ENCODE data around the gene MAD1L1.

MAD1L1 gene

DNA sequence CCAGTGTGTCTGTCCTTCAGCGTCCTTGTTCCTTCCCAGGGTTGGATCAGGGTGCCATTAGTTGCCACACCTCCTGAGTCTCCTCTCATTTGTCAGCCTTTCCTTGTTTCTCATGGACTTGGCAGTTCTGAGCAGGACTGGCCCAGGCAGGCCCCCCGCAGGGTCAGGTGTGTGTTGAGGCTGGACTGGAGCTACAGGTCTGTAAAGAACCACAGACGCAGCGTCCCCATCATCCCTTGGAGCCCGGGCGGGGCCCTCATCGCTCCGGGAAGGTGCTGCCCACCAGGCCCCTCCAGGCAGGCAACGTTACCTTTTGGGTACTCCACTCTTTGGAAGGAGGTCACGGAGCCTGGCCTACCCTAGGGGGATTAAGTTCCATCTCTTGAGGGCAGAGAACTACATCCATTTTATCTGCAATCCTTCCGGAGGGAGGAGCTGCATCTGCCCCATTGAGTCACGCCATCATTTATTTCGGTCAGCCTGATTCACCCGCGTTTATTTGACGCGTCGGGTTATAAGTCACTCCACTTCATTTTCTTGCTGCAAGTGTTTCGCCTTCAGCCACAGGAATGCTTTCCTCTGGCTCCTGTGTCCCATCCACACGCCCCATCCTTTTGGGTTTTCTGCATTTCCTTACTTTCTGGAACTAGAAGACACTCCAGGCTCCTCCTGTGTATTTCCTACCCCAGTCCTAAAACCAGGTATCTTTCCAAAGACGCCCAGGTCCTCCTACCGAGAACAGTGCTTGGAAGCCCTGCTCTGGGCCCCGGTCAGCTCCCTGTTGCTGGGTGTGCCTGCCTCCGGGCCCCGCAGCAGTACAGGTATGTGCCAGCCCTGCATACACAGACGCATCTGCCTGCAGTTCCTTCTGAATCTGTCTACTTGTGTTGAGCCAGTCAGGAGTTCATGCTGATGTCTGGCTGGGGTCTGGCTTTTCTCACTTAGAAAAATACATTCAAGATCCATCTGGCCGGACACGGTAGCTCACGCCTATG is 141.9 kb downstream of the MAD1L1 start:
- Histone ChIP-seq H3K4me1 (ENCODE audit: insufficient read depth, low read length) (no peaks in the 10 kb centered on the region), H3K27me3 (ENCODE audit: insufficient read depth, low read length, poor library complexity) (no peaks in the 10 kb centered on the region), H2AFZ (ENCODE audit: low read depth, low read length) (no peak overlapping the region), H3K9me3 (ENCODE audit: insufficient read depth, low read length, severe bottlenecking) (no peaks in the 10 kb centered on the region), H3K9ac (ENCODE audit: low read depth, low read length) (no peak overlapping the region), H3K4me3 (ENCODE audit: low read depth in 1 of 2, low read length in 2 of 2) (no peak overlapping the region), H3K4me2 (ENCODE audit: insufficient read depth, low read length) (no peak overlapping the region), H3K27ac (ENCODE audit: low read length) (no peak overlapping the region), H4K20me1 (ENCODE audit: insufficient read depth, low read length) (peaks cover 19% of the 10 kb centered on the region), H3K79me2 (ENCODE audit: insufficient read depth, low read length) (no peaks in the 10 kb centered on the region; the same call in 1 of the 2 replicates), H3K36me3 (ENCODE audit: insufficient read depth, low read length) (peaks cover 15% of the 10 kb centered on the region)
- no peak for ATAC-seq (ENCODE audit: insufficient read depth, low read depth)
- DNase-seq: no peak
- TF ChIP-seq, protein P1, sequence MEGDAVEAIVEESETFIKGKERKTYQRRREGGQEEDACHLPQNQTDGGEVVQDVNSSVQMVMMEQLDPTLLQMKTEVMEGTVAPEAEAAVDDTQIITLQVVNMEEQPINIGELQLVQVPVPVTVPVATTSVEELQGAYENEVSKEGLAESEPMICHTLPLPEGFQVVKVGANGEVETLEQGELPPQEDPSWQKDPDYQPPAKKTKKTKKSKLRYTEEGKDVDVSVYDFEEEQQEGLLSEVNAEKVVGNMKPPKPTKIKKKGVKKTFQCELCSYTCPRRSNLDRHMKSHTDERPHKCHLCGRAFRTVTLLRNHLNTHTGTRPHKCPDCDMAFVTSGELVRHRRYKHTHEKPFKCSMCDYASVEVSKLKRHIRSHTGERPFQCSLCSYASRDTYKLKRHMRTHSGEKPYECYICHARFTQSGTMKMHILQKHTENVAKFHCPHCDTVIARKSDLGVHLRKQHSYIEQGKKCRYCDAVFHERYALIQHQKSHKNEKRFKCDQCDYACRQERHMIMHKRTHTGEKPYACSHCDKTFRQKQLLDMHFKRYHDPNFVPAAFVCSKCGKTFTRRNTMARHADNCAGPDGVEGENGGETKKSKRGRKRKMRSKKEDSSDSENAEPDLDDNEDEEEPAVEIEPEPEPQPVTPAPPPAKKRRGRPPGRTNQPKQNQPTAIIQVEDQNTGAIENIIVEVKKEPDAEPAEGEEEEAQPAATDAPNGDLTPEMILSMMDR (IDR thresholded peaks at IDR 0.05; ENCODE audit: borderline replicate concordance, extremely low read depth, low read length, poor library complexity, severe bottlenecking): no peak
- no peak for TF ChIP-seq EZH2 (IDR thresholded peaks at IDR 0.05; ENCODE audit: borderline replicate concordance, low read depth, low read length, severe bottlenecking)

DNA sequence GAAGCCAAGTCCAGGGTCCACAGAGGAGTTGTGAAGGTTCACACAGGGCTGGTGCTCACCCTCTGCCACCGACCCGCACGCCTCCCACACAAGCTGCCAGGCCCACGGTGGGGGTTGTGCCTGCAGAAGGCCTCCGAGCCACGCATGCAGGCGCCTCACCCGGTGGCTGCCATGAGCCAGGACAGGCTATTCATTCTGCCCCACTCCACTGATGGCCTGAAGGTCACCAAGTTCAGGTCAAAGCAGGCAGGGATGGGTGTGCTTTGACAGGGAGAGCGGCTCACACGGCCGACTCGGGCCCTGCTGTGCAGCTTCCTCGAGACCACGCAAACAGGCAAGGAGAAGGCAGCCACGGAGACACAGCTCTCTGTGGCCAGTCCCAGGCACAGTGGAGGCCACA is 143.9 kb downstream of the MAD1L1 start:
- H3K4me2 ChIP-seq (ENCODE audit: insufficient read depth, low read length): no peak overlapping the region
- peaks cover 7% of the 10 kb centered on the region for H4K20me1 ChIP-seq (ENCODE audit: insufficient read depth, low read length)
- H3K27me3 ChIP-seq (ENCODE audit: insufficient read depth, low read length, poor library complexity): no peaks in the 10 kb centered on the region
- TF ChIP-seq EZH2 (IDR thresholded peaks at IDR 0.05; ENCODE audit: borderline replicate concordance, low read depth, low read length, severe bottlenecking): no peak
- peaks cover 27% of the 10 kb centered on the region for H3K36me3 ChIP-seq (ENCODE audit: insufficient read depth, low read length)
- H3K27ac ChIP-seq (ENCODE audit: low read length): no peak overlapping the region
- H3K79me2 ChIP-seq (ENCODE audit: insufficient read depth, low read length): no peaks in the 10 kb centered on the region
- no peak for DNase-seq
- H3K4me3 ChIP-seq (ENCODE audit: low read depth in 1 of 2, low read length in 2 of 2): no peak overlapping the region
- no peak overlapping the region for H3K9ac ChIP-seq (ENCODE audit: low read depth, low read length)
- H2AFZ ChIP-seq (ENCODE audit: low read depth, low read length): no peak overlapping the region
- ATAC-seq (ENCODE audit: insufficient read depth, low read depth): no peak
- no peaks in the 10 kb centered on the region for H3K9me3 ChIP-seq (ENCODE audit: insufficient read depth, low read length, severe bottlenecking)
- no peaks in the 10 kb centered on the region for H3K4me1 ChIP-seq (ENCODE audit: insufficient read depth, low read length)

DNA sequence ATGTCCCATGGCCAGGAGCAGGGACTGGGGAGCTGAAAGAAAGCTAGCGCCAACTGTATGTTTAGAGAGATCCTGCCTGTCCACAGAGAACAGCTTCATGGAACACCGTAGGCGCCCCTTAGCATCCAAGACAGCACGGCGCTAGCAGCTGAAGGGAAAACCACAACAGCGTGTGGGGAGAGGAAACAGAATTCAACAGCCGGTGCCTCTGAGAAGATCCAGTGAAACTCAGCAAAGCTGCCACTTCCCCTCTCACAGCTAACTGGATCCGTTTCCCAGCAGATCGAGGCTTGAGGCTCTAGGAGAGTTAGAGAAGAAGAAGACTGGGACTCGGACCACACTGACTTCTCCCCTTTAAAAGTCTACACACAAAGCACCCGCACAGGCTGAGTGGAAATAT is 145.0 kb downstream of the MAD1L1 start:
- peaks cover 3% of the 10 kb centered on the region for H4K20me1 ChIP-seq (ENCODE audit: insufficient read depth, low read length)
- peak; percentile 81 for ATAC-seq (ENCODE audit: insufficient read depth, low read depth)
- no peaks in the 10 kb centered on the region for H3K27me3 ChIP-seq (ENCODE audit: insufficient read depth, low read length, poor library complexity)
- H3K4me2 ChIP-seq (ENCODE audit: insufficient read depth, low read length): no peak overlapping the region
- peak overlapping the region; percentile 29; the same call in 1 of the 2 replicates for H3K27ac ChIP-seq (ENCODE audit: low read length)
- H3K4me1 ChIP-seq (ENCODE audit: insufficient read depth, low read length): no peaks in the 10 kb centered on the region
- no peaks in the 10 kb centered on the region for H3K79me2 ChIP-seq (ENCODE audit: insufficient read depth, low read length)
- H3K4me3 ChIP-seq (ENCODE audit: low read depth in 1 of 2, low read length in 2 of 2): no peak overlapping the region
- peak; percentile 56 for DNase-seq
- TF ChIP-seq, protein P1 (IDR thresholded peaks at IDR 0.05; ENCODE audit: borderline replicate concordance, extremely low read depth, low read length, poor library complexity, severe bottlenecking): no peak
- no peak for TF ChIP-seq EZH2 (IDR thresholded peaks at IDR 0.05; ENCODE audit: borderline replicate concordance, low read depth, low read length, severe bottlenecking)
- no peaks in the 10 kb centered on the region for H3K9me3 ChIP-seq (ENCODE audit: insufficient read depth, low read length, severe bottlenecking)
- H3K9ac ChIP-seq (ENCODE audit: low read depth, low read length): no peak overlapping the region
- peaks cover 28% of the 10 kb centered on the region for H3K36me3 ChIP-seq (ENCODE audit: insufficient read depth, low read length)
- H2AFZ ChIP-seq (ENCODE audit: low read depth, low read length): no peak overlapping the region

DNA sequence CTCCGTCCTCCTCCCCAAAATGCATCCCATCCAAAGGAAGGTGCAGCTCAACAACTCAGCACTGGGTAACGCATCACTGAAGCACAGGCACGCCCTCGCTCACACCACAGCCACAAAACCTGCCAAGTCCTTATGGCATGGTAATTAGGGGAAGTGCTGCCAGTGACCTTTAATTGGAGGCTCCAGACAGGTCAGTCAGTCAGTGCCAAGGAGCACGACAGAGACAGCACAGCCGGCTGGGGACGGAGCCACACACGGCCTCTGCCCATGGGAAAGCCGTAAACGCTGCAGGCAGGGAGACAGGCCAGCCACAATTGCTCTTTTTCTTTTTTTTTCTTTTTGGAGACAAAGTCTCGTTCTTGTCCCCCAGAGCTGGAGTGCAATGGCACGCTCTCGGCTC is 146.5 kb downstream of the MAD1L1 start:
- no peak overlapping the region for H3K27ac ChIP-seq (ENCODE audit: low read length)
- H3K27me3 ChIP-seq (ENCODE audit: insufficient read depth, low read length, poor library complexity): no peaks in the 10 kb centered on the region
- H2AFZ ChIP-seq (ENCODE audit: low read depth, low read length): no peak overlapping the region
- H3K4me3 ChIP-seq (ENCODE audit: low read depth in 1 of 2, low read length in 2 of 2): no peak overlapping the region
- H3K79me2 ChIP-seq (ENCODE audit: insufficient read depth, low read length): no peaks in the 10 kb centered on the region
- DNase-seq: no peak
- ATAC-seq (ENCODE audit: insufficient read depth, low read depth): no peak
- H3K4me1 ChIP-seq (ENCODE audit: insufficient read depth, low read length): no peaks in the 10 kb centered on the region
- no peak overlapping the region for H3K9ac ChIP-seq (ENCODE audit: low read depth, low read length)
- H3K9me3 ChIP-seq (ENCODE audit: insufficient read depth, low read length, severe bottlenecking): no peaks in the 10 kb centered on the region
- H3K36me3 ChIP-seq (ENCODE audit: insufficient read depth, low read length): peaks cover 28% of the 10 kb centered on the region
- TF ChIP-seq EZH2 (IDR thresholded peaks at IDR 0.05; ENCODE audit: borderline replicate concordance, low read depth, low read length, severe bottlenecking): no peak
- TF ChIP-seq, protein P1 (IDR thresholded peaks at IDR 0.05; ENCODE audit: borderline replicate concordance, extremely low read depth, low read length, poor library complexity, severe bottlenecking): no peak
- H4K20me1 ChIP-seq (ENCODE audit: insufficient read depth, low read length): peaks cover 3% of the 10 kb centered on the region
- H3K4me2 ChIP-seq (ENCODE audit: insufficient read depth, low read length): no peak overlapping the region

Measured in DND-41 (cell line).